Thyroid gland (tissue), 4 donors: ENCODE results near the gene FALEC.

Source experiments
- POLR2A ChIP-seq, 2 donors: fragments of 450-650 bp; IDR thresholded peaks; one replicate each; pipeline ENCODE4 v1.6.1; 2017; ENCODE audit warnings: antibody characterized with exemption in 2 of 2, mild to moderate bottlenecking in 2 of 2, moderate library complexity in 1 of 2
- TF ChIP-seq, protein P1 (sequence below), 6 experiments: fragments of 200-600 bp in 3 of 6; fragments of 450-650 bp in 3 of 6; sonication (generic) in 3 of 6; IDR thresholded peaks; one replicate each; pipeline ENCODE4 v1.5.1; 2016 to 2019; ENCODE audit warnings: antibody characterized with exemption in 6 of 6, mild to moderate bottlenecking in 2 of 6, inconsistent platforms in 1 of 6, moderate library complexity in 1 of 6

DNA sequence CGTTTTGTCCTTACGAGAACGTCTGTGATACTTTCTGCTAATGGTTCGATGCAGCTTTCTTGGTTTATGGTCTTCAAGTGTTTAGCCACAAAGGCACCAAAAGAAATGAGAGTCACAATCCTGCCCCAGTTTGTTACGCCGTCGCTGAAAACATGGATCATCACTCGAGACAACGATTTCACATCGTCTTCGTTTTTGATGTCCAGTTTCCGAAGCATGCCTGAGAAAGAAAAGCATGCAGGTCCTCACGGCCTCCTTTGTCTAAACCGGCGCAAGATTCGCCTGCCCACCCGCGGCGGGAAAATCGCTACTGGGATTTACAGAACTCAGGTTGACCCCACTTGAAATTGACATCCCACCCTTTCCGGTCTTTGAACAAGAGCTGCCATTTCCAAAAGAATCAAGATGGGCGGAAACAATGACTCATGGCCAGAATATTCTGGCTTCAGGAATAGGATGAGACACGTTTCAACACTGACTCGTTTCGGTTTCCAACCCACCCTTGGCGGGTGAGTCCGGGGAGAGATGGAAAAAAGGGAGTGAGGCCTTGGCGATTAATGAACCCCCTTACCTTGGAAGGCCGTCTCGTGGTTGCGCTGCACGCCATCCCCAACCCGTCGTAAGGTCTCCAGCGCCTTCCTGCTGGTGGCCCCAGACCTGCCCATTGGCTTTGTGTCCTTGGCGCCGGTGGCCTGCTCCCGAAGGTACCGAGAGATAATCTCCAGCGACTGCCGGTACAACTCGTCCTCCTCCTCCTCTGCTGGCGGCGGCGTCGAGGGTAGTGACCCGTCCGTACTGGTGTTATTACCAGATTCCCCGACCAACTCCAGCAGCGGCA, 62.9 kb downstream of the FALEC start:
- TF ChIP-seq, protein P1, sequence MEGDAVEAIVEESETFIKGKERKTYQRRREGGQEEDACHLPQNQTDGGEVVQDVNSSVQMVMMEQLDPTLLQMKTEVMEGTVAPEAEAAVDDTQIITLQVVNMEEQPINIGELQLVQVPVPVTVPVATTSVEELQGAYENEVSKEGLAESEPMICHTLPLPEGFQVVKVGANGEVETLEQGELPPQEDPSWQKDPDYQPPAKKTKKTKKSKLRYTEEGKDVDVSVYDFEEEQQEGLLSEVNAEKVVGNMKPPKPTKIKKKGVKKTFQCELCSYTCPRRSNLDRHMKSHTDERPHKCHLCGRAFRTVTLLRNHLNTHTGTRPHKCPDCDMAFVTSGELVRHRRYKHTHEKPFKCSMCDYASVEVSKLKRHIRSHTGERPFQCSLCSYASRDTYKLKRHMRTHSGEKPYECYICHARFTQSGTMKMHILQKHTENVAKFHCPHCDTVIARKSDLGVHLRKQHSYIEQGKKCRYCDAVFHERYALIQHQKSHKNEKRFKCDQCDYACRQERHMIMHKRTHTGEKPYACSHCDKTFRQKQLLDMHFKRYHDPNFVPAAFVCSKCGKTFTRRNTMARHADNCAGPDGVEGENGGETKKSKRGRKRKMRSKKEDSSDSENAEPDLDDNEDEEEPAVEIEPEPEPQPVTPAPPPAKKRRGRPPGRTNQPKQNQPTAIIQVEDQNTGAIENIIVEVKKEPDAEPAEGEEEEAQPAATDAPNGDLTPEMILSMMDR (IDR thresholded peaks at IDR 0.05), result no peak
- peak in 1 of 2 donors; percentile 29 for TF ChIP-seq POLR2A (IDR thresholded peaks at IDR 0.05)
